Measurements from ENCODE around the gene HCLS1.

The HCLS1 gene

GRCh38 chr3:121677141-121677540, 16.4 kb upstream of the HCLS1 start:
- no peak for TF ChIP-seq JUND (IDR thresholded peaks at IDR 0.05; ENCODE audit: low read depth)
- in situ Hi-C loops (cut with HindIII; ENCODE audit: low pct_unique_long_range_greater_than_20kb, low sequenced_read_pairs): no loop called here
- DNase-seq (ENCODE audit: low read depth in 1 of 2, low spot score in 1 of 2): no peak

- no peak for TF ChIP-seq JUND (IDR thresholded peaks at IDR 0.05; ENCODE audit: low read depth)
- DNase-seq (ENCODE audit: low read depth in 1 of 2, low spot score in 1 of 2): no peak
- in situ Hi-C loops (cut with HindIII; ENCODE audit: low pct_unique_long_range_greater_than_20kb, low sequenced_read_pairs): no loop called here
Measured at GRCh38 chr3:121670676-121671075, 10.0 kb upstream of the HCLS1 start.

GRCh38 chr3:121667333-121667732, 6.6 kb upstream of the HCLS1 start:
- in situ Hi-C loops (cut with HindIII; ENCODE audit: low pct_unique_long_range_greater_than_20kb, low sequenced_read_pairs): no loop called here
- TF ChIP-seq JUND (IDR thresholded peaks at IDR 0.05; ENCODE audit: low read depth): no peak
- no peak for DNase-seq (ENCODE audit: low read depth in 1 of 2, low spot score in 1 of 2)

GRCh38 chr3:121665488-121665887, 4.8 kb upstream of the HCLS1 start:
- DNase-seq (ENCODE audit: low read depth in 1 of 2, low spot score in 1 of 2): no peak
- in situ Hi-C loops (cut with HindIII; ENCODE audit: low pct_unique_long_range_greater_than_20kb, low sequenced_read_pairs): no loop called here
- no peak for TF ChIP-seq JUND (IDR thresholded peaks at IDR 0.05; ENCODE audit: low read depth)

GRCh38 chr3:121663171-121663847, 2.6 kb upstream of the HCLS1 start:
- TF ChIP-seq JUND (IDR thresholded peaks at IDR 0.05; ENCODE audit: low read depth): no peak
- in situ Hi-C loops (cut with HindIII; ENCODE audit: low pct_unique_long_range_greater_than_20kb, low sequenced_read_pairs): no loop called here
- no peak for DNase-seq (ENCODE audit: low read depth in 1 of 2, low spot score in 1 of 2)

- DNase-seq (ENCODE audit: low read depth in 1 of 2, low spot score in 1 of 2): no peak
- TF ChIP-seq JUND (IDR thresholded peaks at IDR 0.05; ENCODE audit: low read depth): no peak
- in situ Hi-C loops (cut with HindIII; ENCODE audit: low pct_unique_long_range_greater_than_20kb, low sequenced_read_pairs): no loop called here
Measured at GRCh38 chr3:121662742-121663141, 2.0 kb upstream of the HCLS1 start.

GRCh38 chr3:121661376-121661775, 673 bp upstream of the HCLS1 start:
- no peak for TF ChIP-seq JUND (IDR thresholded peaks at IDR 0.05; ENCODE audit: low read depth)
- DNase-seq (ENCODE audit: low read depth in 1 of 2, low spot score in 1 of 2): no peak
- in situ Hi-C loops (cut with HindIII; ENCODE audit: low pct_unique_long_range_greater_than_20kb, low sequenced_read_pairs): no loop called here

GRCh38 chr3:121659586-121659985, 1.1 kb downstream of the HCLS1 start:
- DNase-seq (ENCODE audit: low read depth in 1 of 2, low spot score in 1 of 2): no peak
- TF ChIP-seq JUND (IDR thresholded peaks at IDR 0.05; ENCODE audit: low read depth): no peak
- in situ Hi-C loops (cut with HindIII; ENCODE audit: low pct_unique_long_range_greater_than_20kb, low sequenced_read_pairs): no loop called here

- no peak for DNase-seq (ENCODE audit: low read depth in 1 of 2, low spot score in 1 of 2)
- in situ Hi-C loops (cut with HindIII; ENCODE audit: low pct_unique_long_range_greater_than_20kb, low sequenced_read_pairs): no loop called here
- TF ChIP-seq JUND (IDR thresholded peaks at IDR 0.05; ENCODE audit: low read depth): no peak
Measured at GRCh38 chr3:121658716-121659435, 1.8 kb downstream of the HCLS1 start.

- no peak for TF ChIP-seq JUND (IDR thresholded peaks at IDR 0.05; ENCODE audit: low read depth)
- in situ Hi-C loops (cut with HindIII; ENCODE audit: low pct_unique_long_range_greater_than_20kb, low sequenced_read_pairs): no loop called here
- no peak for DNase-seq (ENCODE audit: low read depth in 1 of 2, low spot score in 1 of 2)
Measured at GRCh38 chr3:121654493-121655385, 6.0 kb downstream of the HCLS1 start.

- no peak for TF ChIP-seq JUND (IDR thresholded peaks at IDR 0.05; ENCODE audit: low read depth)
- peak in 1 of 2 experiments; percentile 66 for DNase-seq (ENCODE audit: low read depth in 1 of 2, low spot score in 1 of 2)
- in situ Hi-C loops (cut with HindIII; ENCODE audit: low pct_unique_long_range_greater_than_20kb, low sequenced_read_pairs): no loop called here
Measured at GRCh38 chr3:121651684-121652083, 9.0 kb downstream of the HCLS1 start.

GRCh38 chr3:121649645-121650044, 11.1 kb downstream of the HCLS1 start:
- in situ Hi-C loops (cut with HindIII; ENCODE audit: low pct_unique_long_range_greater_than_20kb, low sequenced_read_pairs): no loop called here
- no peak for TF ChIP-seq JUND (IDR thresholded peaks at IDR 0.05; ENCODE audit: low read depth)
- no peak for DNase-seq (ENCODE audit: low read depth in 1 of 2, low spot score in 1 of 2)

Data from T47D (cell line).